HG02840 (cell line): Measurements from ENCODE around the gene PLCL1.

Experiments used
- ATAC-seq: cut with Tn5 transposase; IDR thresholded peaks from one replicate; pipeline ENCODE4 v1.9.1; 2021; ENCODE audit warnings: mild to moderate bottlenecking, moderate library complexity, moderate number of reproducible peaks; ENCODE audit not compliant: unreplicated experiment, low FRiP score

The PLCL1 gene

DNA sequence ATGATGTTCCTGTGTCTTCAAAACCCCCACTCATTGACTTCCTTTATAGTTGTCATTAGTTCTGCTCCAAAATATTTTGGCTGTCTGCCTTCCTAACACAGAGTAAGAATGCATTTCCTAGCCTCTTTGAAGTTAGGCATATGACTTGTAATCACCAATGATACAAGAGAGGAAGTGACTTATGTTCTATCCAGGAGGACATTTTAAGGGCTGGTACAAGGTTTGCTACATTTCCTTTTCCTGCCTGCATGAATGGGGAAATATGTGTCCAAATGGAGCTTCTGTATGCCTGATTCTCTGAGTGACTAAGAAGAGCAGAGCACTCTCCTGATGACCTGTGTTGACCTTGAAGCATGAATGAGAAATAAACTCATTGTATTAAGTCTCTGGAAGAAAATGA is 115.1 kb downstream of the PLCL1 start:
- ATAC-seq = no peak

DNA sequence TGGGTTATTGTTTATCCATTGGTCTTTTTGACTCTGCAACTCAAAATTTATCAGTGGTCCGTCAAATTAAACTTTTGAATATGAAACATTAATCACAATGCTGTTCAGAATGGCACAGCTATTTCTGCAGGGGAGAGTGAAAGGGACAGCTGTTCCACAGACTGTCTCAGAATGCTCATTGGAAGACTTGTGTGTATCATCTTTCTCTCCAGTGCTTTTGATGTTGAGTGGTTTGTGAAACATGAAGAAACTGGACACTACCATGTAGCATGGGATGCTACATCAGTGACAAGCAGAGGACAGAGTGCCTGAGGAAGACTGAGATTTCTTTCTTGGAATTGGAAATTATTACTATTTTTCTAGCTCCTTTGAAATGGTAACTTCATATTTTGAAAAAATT is 115.7 kb downstream of the PLCL1 start:
- no peak for ATAC-seq

DNA sequence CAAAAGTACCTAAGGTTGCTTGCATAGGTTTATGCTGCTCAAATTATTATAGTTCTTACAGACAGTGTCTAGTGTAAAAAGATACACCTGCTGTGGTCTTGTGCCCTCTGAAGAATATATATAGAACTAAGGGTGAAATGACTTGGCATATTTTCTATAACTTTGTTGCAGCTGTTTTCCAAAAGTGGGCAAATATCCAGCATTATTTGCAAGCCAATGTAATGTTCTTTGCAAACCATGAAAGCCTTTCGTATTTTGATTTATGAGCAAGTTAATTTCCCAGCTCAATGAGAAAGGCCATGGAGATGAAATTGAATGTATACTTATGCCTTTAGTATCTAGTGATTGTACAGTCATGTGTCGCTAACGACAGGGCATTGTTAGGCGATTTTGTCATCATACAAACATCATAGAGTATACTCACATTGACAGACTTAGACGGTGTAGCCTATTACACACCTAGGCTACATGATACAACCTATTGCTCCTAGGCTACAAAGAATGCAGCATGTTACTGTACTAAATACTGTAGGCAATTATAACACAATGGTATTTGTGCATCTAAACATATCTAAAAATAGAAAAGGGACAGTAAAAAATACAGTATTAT is 116.3 kb downstream of the PLCL1 start:
- ATAC-seq = no peak

DNA sequence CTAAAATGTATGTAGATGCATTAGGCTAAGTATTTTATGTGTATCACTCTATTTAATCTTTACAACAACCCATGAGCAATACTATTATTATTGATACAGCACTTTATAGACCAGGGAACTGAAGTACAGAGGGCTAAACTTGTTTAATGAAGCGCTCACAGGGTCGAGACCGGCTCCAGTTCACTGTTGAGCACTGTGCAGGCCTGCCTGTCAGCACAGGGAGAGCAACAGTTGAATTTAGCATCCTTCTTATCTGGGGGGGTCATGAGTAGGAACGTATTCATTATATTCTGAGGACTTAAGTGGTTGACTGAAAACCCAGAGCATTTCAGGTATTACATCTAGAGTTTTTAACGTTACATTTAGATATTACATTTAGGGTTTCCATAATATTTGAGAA is 120.1 kb downstream of the PLCL1 start:
- ATAC-seq = no peak

DNA sequence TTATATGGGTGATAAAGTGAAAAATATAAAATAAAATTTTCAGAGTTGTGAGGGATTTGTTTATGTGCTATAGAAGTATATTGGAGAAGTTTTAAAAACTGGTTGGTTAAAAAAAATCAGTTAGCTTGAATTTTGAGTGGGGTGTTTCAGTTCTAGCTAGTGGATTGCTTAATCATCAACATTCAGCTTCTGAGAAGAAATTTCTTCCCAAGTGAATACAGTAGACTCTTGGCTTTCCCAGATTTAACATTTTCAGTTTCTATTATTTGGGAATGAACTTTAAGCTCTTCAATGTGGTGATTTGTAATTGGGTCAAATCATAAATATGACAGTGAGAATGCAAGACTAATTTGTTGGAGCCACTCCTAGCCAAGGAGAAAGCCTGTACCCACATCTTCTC is 120.8 kb downstream of the PLCL1 start:
- no peak for ATAC-seq

DNA sequence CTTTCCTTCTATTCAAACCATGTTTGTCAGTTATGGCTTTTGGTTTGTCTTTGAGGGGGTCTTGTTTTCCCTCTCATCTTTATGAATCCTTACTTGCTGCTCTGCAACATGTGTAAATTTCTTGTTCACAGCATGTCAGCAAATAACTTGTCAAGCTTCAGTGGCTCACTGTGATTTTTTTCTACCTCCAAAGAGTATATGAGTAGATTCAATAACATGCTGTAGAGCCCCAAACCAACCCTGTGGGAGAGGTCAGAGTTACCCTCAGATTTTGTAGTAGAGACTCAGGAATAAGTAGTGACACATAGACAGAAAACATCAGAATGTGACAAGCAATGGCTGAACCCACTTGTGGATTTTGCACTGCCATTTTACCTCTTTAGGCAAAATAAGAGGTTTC is 121.6 kb downstream of the PLCL1 start:
- ATAC-seq = no peak

DNA sequence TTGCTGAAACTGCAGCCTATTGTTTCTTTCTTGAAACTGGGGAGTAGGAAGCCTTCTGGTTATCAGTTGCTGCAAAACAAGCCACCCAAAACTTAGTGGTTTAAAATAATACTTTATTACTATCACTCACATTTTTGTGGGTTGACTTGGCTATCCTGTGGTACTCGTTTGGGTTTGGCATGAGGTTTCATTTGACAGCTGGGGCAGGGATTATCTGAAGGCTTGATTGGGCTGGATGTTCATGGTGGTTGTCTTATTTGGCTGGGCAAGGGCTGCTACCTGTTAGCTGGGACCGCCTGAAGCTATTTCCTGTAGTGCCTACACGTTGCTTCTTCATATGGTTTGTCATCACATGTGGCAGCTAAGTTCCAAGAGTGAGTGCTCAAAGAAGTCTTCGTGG is 122.3 kb downstream of the PLCL1 start:
- no peak for ATAC-seq

DNA sequence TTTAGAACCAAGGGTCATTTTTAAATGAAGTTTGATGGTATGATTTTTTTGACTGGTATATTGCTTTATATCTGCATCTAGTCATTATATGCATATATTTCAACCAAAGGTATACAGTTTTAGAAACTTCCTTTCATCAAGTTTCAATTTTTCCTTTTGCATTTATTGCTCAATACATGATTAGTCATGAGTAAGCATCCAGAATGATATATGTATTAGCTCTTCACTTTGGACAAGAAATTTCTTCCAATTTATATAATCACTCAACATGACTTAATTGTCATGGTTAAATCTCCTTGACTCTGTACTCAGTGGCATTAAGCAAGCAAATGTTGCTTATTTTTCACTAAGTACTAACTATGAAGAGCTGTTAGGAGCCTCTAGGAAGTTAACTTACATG is 123.6 kb downstream of the PLCL1 start:
- ATAC-seq = no peak

DNA sequence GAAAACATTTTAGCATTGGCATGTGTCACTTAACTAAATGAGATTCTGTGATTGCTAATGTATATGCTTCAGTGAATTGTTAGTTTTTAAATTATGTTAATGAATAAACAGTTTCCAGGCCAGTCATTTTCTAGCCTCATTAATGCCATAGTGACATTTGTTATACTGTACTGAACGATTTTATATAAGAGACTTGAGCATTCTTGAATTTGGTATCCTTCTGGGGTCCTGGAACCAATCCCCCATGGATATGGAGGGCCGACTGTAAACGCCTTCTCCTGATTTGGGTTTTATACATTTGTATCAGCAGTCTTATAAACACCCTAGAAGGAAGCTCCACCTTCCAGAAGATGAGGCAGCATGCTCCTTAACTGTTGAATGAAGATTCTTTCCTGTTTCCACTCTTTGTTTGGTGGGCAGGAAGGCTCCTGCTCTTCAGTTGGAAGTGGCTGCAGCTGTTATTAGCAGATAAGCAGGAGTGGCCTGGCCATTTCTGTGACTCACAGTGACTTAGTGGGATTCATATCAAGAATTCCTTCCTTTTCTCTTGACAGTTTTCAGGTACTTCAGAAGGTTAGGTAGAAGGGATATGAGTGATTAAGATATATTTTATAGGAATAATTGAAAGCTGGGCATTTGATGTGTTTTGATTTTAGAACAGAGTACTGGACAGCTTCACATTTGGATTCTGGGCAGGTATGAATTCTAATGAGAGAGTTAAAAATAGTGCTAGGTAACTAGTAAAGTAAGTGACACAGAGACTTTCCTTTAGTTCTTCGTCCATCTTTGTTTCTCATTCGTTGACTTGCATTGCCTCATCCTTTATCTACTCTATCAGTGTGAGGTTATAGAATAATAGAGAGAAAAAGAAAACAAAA is 124.9 kb downstream of the PLCL1 start:
- no peak for ATAC-seq

DNA sequence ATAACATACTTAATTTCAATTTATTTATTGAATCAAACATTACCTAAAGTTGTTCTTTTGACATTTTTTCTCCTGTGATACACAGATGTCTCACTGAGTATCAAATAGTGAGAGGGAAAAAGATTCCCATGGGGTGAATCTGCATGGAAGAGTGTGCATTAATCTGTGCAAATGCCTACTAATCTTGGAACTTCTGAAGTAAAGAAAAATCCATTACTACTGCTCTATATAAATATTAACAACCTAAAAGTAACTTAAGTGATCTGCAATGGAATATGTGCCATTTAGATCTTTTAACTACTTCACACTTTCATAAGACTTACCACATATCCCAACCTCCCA is 125.5 kb downstream of the PLCL1 start:
- no peak for ATAC-seq

DNA sequence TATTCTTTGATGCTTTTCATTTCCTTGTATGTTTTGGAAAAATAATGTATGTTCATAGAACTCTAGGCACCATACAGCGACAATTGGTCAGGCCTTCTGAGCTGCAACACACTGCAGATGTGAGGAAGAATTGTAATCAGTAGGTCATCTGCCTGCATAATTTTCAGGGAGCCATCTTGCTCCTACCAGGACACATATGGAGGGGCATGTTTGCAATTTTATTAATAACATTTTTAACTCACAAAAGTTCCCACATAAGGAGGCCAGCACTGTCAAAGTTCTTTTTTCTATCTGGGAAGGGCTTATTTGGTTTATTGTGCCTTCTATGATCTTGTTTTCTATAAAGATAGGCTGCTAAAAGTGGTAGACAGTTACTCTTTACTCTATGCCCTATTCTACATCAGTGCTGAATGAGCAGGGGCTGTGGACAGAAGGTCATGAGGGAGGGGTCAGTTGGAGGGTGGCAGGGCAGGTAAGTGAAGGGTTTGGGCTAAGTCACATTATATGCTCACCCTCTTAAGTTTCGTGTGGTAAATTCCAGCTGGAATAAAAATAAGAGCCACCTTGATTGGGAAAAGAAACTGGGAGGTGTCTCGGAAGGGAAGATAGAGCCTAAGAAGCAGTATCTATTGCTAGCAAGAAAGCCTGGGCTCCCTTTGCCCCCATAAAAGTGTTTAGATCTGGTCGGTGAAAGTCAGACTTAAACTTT is 126.3 kb downstream of the PLCL1 start:
- ATAC-seq = no peak

DNA sequence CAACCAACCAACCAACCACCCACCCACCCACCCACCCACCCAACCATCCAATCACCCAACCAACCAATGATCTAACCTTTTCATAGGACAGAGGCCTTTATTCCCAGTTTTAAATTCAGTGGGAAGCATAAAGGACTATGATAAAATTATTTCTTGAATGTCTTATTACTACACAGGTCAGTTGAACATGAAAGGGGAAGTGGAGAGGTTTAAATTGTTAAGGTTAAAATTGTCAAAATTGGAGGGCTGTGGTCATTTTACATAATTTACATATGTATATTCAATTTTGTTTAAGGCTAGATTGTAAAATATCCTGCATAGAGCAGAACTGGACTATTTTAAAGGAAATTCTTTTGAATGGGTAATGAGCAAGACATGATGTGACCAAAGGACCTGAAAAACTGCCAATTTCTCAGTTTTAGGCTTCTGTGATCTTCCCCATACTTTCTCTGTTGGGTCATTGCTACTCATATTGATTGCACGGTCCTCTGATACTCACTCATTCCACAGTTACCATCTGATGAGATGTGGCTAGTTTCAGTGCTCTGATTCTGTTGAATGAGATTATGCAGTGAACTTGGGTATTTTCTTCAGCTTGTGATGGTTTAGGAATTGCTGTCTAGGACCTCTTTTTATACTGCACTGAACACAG is 127.4 kb downstream of the PLCL1 start:
- no peak for ATAC-seq

DNA sequence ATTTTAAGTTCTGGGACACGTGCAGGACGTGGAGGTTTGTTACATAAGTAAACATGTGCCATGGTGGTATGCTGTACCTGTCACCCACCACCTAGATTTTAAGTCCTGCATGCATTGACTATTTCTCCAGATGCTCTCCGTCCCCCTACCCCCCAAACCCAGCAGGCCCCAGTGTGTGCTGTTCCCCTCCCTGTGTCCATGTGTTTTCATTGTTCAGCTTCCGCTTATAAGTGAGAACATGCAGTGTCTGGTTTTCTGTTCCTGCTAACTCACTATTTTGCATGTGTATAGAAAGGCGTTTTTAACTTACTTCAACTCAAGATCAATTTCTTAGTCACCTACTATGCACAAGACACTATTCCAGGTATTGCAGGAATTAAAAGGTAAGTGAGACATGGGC is 128.0 kb downstream of the PLCL1 start:
- ATAC-seq = no peak

DNA sequence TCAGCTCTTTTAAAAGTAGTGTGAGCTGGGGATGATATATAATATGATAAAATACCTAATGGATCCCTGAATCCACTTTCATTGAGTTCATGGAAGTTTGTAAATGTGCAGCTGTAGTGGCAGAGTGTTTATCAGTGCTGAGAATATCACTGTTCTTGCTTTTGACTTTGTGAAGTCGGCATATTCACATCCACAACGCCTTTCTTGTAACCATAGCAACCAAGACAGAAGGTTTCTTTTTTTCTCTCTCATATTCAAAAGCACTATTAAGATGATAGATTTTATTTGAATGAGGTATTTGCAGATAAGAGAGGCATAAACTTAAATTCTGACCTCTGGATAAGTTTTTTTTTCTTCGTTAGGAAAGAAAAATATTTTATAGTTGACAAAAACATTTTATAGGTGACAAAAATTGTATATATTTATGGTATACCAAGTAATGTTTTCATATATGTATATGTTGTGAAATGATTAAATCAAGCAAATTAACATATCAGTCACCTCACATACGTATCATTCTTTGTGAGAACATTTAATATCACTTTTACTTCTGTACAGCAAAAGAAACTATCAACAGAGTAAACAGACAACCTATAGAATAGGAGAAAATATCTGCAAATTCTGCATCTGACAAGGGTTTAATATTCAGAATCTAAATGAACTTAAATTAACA is 130.0 kb downstream of the PLCL1 start:
- ATAC-seq = no peak

DNA sequence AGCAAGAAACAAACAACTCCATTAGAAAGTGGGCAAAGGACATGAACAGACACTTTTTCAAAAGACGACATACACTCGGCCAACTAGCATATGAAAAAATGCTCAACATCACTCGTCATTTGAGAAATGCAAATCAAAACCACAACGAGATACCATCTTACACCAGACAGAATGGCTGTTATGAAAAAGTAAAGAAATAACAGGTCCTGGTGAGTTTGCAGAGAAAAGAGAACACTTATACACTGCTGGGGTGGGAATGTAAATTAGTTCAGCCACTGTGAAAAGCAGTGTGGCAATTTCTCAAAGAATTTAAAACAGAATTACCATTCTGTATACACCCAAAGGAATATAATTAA is 130.5 kb downstream of the PLCL1 start:
- ATAC-seq = no peak

DNA sequence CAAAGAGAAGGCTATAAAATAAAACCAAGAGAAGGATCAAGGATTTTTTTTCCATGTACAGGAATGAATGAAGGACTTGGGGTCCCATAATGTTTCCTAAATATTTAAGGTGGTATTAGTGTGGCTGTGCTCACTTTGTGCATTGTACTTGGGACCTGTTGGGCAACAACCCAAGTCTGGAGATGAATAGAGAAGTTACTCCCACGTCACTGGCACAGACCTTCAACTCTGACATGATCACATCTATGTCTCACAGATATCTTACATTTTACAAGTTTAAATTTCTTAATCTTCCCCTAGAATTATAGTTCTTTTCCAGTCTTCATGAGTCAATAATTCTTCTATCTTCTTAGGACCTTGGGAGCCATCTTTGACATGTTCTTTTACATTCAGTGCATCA is 133.4 kb downstream of the PLCL1 start:
- ATAC-seq = no peak

DNA sequence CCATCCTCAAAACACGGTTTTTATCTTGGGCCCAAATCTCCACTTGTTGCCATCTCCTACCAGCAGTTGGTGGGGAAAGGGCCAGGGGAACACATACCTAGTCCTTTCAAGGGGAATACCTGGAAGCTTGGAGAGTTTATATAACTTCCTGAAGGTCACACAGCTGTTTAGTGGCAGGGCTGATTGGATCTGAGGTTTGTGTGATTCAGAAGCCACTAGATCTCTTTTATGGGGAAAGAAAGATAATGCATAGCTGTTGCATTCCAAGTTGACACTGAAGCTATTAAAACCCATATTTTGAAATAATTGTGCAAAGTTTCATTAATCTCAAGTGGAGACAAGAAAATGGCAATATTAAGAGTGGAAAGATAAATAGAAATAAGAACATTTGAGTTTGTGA is 134.2 kb downstream of the PLCL1 start:
- no peak for ATAC-seq

DNA sequence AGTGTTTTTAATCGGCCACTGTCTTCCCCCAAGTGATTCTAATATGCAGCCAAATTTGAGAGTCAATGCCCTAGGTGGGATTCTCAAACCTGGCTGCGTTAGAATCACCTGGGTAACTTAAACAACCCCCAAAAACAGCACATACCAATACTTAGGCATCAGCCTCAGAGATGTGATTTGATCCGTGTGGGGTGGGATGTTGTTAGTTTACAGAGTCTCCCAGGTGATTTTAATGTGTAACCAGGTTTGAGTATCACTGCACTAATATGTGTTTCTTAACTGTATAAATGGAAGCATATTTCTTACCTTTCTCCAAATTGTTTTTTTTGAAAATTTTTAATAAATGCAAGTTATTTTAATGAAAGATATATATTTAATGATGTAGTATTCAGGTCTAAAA is 135.4 kb downstream of the PLCL1 start:
- no peak for ATAC-seq

DNA sequence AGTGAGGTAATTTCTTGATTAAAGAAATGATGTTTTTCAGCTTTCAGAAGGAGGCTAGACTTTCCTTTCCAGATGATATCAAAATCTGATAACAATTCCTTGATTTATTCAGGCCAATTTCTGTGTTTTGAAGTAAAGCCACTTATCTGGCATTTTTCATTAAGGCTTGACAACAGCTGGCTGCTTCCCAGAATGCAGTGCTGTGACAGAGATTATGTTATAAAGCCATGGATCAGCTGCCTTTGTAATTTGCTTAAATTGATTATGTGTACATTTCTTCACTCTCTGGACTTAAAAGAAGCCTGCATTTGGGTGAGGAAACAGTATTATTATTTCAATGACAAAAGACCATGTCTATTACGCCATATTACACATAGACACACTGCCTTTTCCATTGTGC is 136.0 kb downstream of the PLCL1 start:
- no peak for ATAC-seq

DNA sequence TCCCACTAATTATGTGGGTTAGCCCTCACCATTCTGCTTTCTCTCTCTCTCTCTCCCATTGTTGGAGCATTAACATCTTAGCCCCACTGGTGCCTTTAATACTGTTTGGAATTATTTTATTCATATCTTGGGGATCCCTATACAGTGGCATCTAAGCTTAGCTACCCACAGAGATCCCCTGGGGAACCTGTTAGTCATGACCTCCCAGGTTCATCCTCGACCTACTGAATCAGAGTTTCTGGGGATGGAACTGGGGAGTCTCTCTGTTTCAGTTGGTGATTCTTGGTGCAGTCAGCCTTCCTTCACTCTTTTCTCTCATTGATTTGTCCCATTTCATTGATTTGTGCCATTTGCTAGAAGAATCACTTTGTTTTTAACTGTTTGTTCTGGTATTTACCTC is 137.3 kb downstream of the PLCL1 start:
- no peak for ATAC-seq

DNA sequence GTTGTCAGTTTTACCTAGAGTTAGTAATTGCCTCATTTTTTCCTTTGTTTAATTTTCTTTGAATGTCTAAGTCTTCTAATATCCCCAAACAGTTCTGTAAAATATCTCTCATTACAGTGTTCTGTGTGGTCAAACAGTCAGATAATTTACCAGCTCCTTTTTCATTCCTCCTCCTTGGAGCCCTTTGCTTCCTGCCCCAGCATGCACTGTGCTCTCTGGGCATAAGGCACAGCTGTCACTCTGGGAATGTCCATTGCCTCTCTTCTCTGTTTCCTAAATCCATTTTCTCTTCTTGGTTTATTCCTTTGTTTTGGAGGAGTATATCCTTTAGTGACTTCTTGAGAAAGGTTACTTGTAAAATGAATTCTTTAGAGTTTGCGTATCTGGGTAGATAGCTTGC is 139.3 kb downstream of the PLCL1 start:
- no peak for ATAC-seq
